Stimulated activated CD8-positive, alpha-beta memory T cell treated with anti-CD3 and anti-CD28 coated beads, Interleukin-4, amount 100 ng/mL, for 4 hours (primary cell): ENCODE measurements around the gene CREB3.

Experiments
- DNase-seq, 2 donors: peaks; one replicate each; pipeline ENCODE4 v3.0.0-alpha.2; 2020; ENCODE audit warnings: low read depth in 2 of 2, low spot score in 1 of 2

Gene CREB3

GRCh38 chr9:35725362-35725761, 7.1 kb upstream of the CREB3 start:
- DNase-seq = no peak

GRCh38 chr9:35726931-35727330, 5.5 kb upstream of the CREB3 start:
- DNase-seq = no peak

GRCh38 chr9:35727676-35728040, 4.8 kb upstream of the CREB3 start:
- no peak for DNase-seq

- no peak for DNase-seq
These were observed 4.2 kb upstream of the CREB3 start for GRCh38 chr9:35728041-35728971.

GRCh38 chr9:35729101-35729500, 3.4 kb upstream of the CREB3 start:
- DNase-seq = no peak

- DNase-seq = no peak
These were observed 2.6 kb upstream of the CREB3 start for GRCh38 chr9:35729700-35730485.

GRCh38 chr9:35730486-35730854, 2.0 kb upstream of the CREB3 start:
- DNase-seq = no peak

- DNase-seq = no peak
These were observed 866 bp upstream of the CREB3 start for GRCh38 chr9:35731415-35732184.

- DNase-seq = no peak
These were observed 505 bp downstream of the CREB3 start for GRCh38 chr9:35732800-35733541.

GRCh38 chr9:35734096-35734495, 1.6 kb downstream of the CREB3 start:
- no peak for DNase-seq

- DNase-seq = peak; percentile 27 to 45
These were observed 3.8 kb downstream of the CREB3 start for GRCh38 chr9:35736201-35736633.

GRCh38 chr9:35737143-35737542, 4.7 kb downstream of the CREB3 start:
- no peak for DNase-seq

GRCh38 chr9:35738186-35738585, 5.7 kb downstream of the CREB3 start:
- DNase-seq = no peak

- no peak for DNase-seq
These were observed 6.5 kb downstream of the CREB3 start for GRCh38 chr9:35738924-35739323.

GRCh38 chr9:35740243-35740642, 7.8 kb downstream of the CREB3 start:
- no peak for DNase-seq

GRCh38 chr9:35741740-35742139, 9.3 kb downstream of the CREB3 start:
- no peak for DNase-seq

- DNase-seq = no peak
These were observed 11.0 kb downstream of the CREB3 start for GRCh38 chr9:35743452-35743851.

GRCh38 chr9:35743880-35744518, 11.5 kb downstream of the CREB3 start:
- no peak for DNase-seq

GRCh38 chr9:35745569-35745968, 13.1 kb downstream of the CREB3 start:
- no peak for DNase-seq

GRCh38 chr9:35746583-35746982, 14.1 kb downstream of the CREB3 start:
- no peak for DNase-seq
